Natural killer cell treated with Interleukin-12 subunit alpha and Interleukin-12 subunit beta and Interleukin-15 and Interleukin-18, amount 100 ng/mL, for 72 hours (primary cell): Measurements from ENCODE around the gene OR52E6. TPM values are rescaled to one million over a fixed set of nuclear protein-coding genes. Genes with fewer than 3 reads are reported as not detected.

Experiments used
- ATAC-seq, 2 donors: fragments of 150-1000 bp; cut with Tn5 transposase in 1 of 2; sonication (Bioruptor Pico), chemical (Tn5 transposase) in 1 of 2; 2 replicates each; pipeline ENCODE4 v1.10.0; 2021
- DNase-seq: peaks from one replicate; pipeline ENCODE4 v3.0.0; 2022; ENCODE audit warnings: low spot score
- H3K27ac Mint-ChIP-seq, 2 donors: 1 replicate in 1 of 2; 2 replicates in 1 of 2; pipeline ENCODE4 v1.8.0; 2022; ENCODE audit warnings: mixed read lengths in 2 of 2, mild to moderate bottlenecking in 1 of 2, moderate library complexity in 1 of 2
- H3K27me3 Mint-ChIP-seq, 2 donors: 1 replicate in 1 of 2; 2 replicates in 1 of 2; pipeline ENCODE4 v1.8.0; 2022; ENCODE audit warnings: mixed read lengths in 2 of 2
- H3K36me3 Mint-ChIP-seq: one replicate; pipeline ENCODE4 v1.8.0; 2022; ENCODE audit warnings: mixed read lengths
- H3K4me1 Mint-ChIP-seq, 2 donors: 1 replicate in 1 of 2; 2 replicates in 1 of 2; pipeline ENCODE4 v1.8.0; 2022; ENCODE audit warnings: low read depth in 2 of 2, mixed read lengths in 2 of 2, mild to moderate bottlenecking in 1 of 2
- H3K4me3 Mint-ChIP-seq: one replicate; pipeline ENCODE4 v1.8.0; 2022; ENCODE audit warnings: mixed read lengths
- H3K9me3 Mint-ChIP-seq: 2 replicates; pipeline ENCODE4 v1.8.0; 2022; ENCODE audit warnings: mixed read lengths
- total RNA-seq, 2 donors: library from RNA; stranded (reverse); gene quantifications; one replicate each; pipeline ENCODE4 v1.2.3, GENCODE V29; 2022

Gene OR52E6
- not detected for total RNA-seq

DNA sequence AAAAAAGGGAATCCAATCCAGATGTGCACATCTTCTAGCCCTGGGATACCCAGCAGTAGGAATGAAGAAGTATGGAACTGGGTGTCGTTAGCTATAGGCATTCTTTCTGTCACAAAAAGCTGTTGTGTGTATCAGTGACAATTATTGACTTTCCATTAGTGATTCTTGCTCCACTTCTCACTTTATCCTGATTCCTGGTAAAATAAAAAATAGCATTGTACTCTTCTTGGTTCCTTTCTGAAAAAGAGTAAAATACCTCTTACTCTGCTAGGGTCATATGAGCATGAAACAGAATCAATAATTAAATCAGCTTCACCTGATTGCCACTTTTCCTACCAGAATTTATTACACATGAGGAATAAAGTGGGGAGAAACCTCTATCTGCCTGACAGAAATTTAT is at the start of gene OR52E6:
Gene OR52E6, minus strand, starts transcription at position 101 of the 400 bp plus-strand sequence. Its CDS starts 0 bp downstream, at position 101.
- Mint-ChIP-seq H3K4me1 (no peaks in the 10 kb centered on the region), H3K36me3 (no peaks in the 10 kb centered on the region), H3K27me3 (peaks cover 11 to 38% of the 10 kb centered on the region in 2 donors), H3K27ac (no peak within 1 kb of the TSS), H3K4me3 (no peak within 1 kb of the TSS), H3K9me3 (peaks cover 5% of the 10 kb centered on the region)
- DNase-seq (no peak), ATAC-seq (no peak)

- H3K9me3 Mint-ChIP-seq, result no peaks in the 10 kb centered on the region
- no peaks in the 10 kb centered on the region for H3K4me1 Mint-ChIP-seq
- no peaks in the 10 kb centered on the region for H3K36me3 Mint-ChIP-seq
- ATAC-seq (no peak), DNase-seq (no peak)
- no peak overlapping the region for H3K27ac Mint-ChIP-seq
- H3K27me3 Mint-ChIP-seq, result peaks cover 13 to 32% of the 10 kb centered on the region in 2 donors
- no peak overlapping the region for H3K4me3 Mint-ChIP-seq
These were observed 49.6 kb upstream of the OR52E6 start for GRCh38 chr11:5891216-5891800.

DNA sequence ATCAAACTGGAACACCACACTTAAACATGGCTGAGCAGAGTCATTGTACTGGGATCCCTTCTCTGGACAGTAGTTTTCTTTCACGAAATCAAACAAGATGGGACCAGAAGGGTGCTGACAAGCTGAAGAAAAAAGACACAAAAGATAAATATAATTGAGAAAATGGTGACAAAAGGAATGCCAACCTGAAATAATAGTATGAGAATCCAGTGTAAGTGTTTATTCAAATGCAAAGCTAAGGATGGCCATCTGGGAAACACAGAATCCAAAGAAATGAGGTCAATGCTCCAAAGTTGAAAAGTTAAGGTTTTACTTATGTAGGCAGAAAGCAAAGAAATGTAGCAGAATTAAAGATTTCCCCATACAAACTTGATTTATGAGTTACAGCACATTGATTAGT is 46.0 kb upstream of the OR52E6 start:
- Mint-ChIP-seq H3K27ac (no peak overlapping the region), H3K27me3 (peaks cover 16 to 23% of the 10 kb centered on the region in 2 donors), H3K36me3 (no peaks in the 10 kb centered on the region), H3K4me1 (no peaks in the 10 kb centered on the region), H3K9me3 (no peaks in the 10 kb centered on the region), H3K4me3 (no peak overlapping the region)
- ATAC-seq (no peak), DNase-seq (no peak)

- ATAC-seq, result no peak
- no peaks in the 10 kb centered on the region for H3K4me1 Mint-ChIP-seq
- no peaks in the 10 kb centered on the region for H3K36me3 Mint-ChIP-seq
- H3K27me3 Mint-ChIP-seq, result peaks cover 19 to 28% of the 10 kb centered on the region in 2 donors
- H3K4me3 Mint-ChIP-seq, result no peak overlapping the region
- DNase-seq, result no peak
- no peak overlapping the region for H3K27ac Mint-ChIP-seq
- H3K9me3 Mint-ChIP-seq, result no peaks in the 10 kb centered on the region
These were observed 45.5 kb upstream of the OR52E6 start for GRCh38 chr11:5887172-5887571.

GRCh38 chr11:5881756-5882155 is 40.1 kb upstream of the OR52E6 start:
- no peak for DNase-seq
- Mint-ChIP-seq H3K36me3 (no peaks in the 10 kb centered on the region), H3K4me3 (no peak overlapping the region), H3K4me1 (no peaks in the 10 kb centered on the region), H3K9me3 (no peaks in the 10 kb centered on the region), H3K27me3 (peaks cover 13 to 22% of the 10 kb centered on the region in 2 donors), H3K27ac (no peak overlapping the region)
- ATAC-seq, result no peak

DNA sequence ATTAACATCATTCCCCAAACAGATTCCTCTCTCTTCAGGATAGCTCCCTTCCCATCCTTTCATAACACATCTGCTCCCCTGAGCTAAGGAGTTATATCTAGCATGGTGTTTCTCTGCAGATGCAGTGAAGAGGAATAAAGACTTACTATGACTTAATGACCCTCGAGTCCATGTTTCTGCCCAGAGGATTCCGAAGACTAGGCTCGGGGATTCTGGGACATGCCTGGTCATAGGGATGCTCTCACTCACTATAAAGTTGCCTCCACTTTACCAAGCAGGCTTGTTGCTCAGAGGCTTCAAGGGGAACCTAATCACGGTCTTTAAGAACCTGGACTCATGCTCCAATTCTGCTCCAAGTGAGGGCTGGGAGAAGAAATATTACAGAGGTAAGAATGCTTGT is 38.6 kb upstream of the OR52E6 start, which contains the start of gene OR52E4:
Gene OR52E4, plus strand, starts transcription at position 301 of the 400 bp plus-strand sequence. CDS start 3,664 bp downstream, outside the sequence.
- peaks cover 8 to 22% of the 10 kb centered on the region in 2 donors for H3K27me3 Mint-ChIP-seq
- H3K4me3 Mint-ChIP-seq, result no peak within 1 kb of the TSS
- H3K9me3 Mint-ChIP-seq, result no peaks in the 10 kb centered on the region
- H3K36me3 Mint-ChIP-seq, result no peaks in the 10 kb centered on the region
- ATAC-seq, result no peak
- no peak within 1 kb of the TSS for H3K27ac Mint-ChIP-seq
- H3K4me1 Mint-ChIP-seq, result no peaks in the 10 kb centered on the region
- no peak for DNase-seq

DNA sequence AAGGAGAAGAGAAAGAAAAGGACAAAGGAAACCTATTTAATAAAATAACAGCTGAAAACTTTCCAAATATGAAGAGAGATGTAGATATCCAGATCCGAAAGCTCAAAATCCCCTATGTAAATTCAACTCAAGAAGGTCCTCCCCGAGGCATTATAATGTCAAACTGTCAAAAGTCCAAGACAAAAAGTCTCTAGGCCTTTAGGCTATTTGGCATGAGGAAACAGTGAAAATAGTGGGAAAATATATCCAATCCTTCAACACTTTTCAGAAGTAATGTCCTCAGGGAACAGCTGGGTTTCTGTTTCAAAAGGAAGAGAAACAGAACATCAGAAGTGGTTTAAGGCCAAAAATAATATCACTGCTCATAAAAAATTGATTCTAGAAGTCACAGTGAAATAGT is 36.9 kb upstream of the OR52E6 start:
- Mint-ChIP-seq H3K36me3 (no peaks in the 10 kb centered on the region), H3K4me3 (no peak overlapping the region), H3K27me3 (peaks cover 10 to 30% of the 10 kb centered on the region in 2 donors), H3K9me3 (no peaks in the 10 kb centered on the region), H3K27ac (no peak overlapping the region), H3K4me1 (no peaks in the 10 kb centered on the region)
- DNase-seq (no peak), ATAC-seq (no peak)

GRCh38 chr11:5865826-5866225 is 24.1 kb upstream of the OR52E6 start:
- H3K27ac Mint-ChIP-seq, result no peak overlapping the region
- H3K4me3 Mint-ChIP-seq, result no peak overlapping the region
- DNase-seq (no peak), ATAC-seq (no peak)
- H3K9me3 Mint-ChIP-seq, result no peaks in the 10 kb centered on the region
- no peaks in the 10 kb centered on the region for H3K36me3 Mint-ChIP-seq
- H3K27me3 Mint-ChIP-seq, result peaks cover 2 to 39% of the 10 kb centered on the region in 2 donors
- H3K4me1 Mint-ChIP-seq, result no peaks in the 10 kb centered on the region

DNA sequence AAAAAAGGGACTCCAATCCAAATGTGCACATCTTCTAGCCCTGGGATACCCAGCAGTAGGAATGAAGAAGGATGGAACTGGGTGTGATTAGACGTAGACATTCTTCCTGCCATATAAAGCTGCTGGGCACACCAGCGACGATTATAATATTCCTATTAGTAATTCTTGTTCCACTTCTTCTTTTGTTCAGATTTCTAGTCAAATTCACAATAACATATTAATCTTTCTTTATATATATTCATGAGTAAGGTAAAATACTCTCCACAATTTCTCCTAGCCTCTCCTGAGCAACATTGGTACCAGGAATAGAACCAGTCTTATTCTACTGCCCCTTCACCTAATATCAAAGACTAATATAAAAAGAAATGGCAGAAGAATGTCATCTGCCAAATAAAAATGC is 15.9 kb upstream of the OR52E6 start, which contains the start of gene OR52E8:
Gene OR52E8, minus strand, starts transcription at position 101 of the 400 bp plus-strand sequence. Its CDS starts 0 bp downstream, at position 101.
- Mint-ChIP-seq H3K27ac (no peak within 1 kb of the TSS), H3K36me3 (no peaks in the 10 kb centered on the region), H3K4me3 (no peak within 1 kb of the TSS)

DNA sequence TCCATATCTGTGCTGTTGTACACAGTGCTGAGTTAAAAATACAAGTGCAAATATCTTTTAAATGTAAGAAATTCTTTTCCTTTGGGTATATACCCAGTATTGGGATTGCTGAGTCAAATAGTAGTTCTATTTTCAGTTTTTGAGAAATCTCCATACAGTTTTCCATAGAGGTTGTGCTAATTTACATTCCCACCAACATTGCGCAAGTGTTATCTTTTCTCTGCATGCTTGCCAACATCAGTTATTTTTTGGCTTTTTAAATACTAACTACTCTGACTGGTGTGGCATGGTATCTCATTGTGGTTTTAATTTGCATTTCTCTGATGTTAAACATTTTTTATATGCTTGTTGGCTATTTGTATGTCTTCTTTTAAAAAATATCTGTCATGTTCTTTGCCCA is 9.3 kb upstream of the OR52E6 start:
- Mint-ChIP-seq H3K27me3 (peaks cover 14 to 34% of the 10 kb centered on the region in 2 donors), H3K27ac (no peak overlapping the region), H3K4me1 (no peaks in the 10 kb centered on the region), H3K36me3 (no peaks in the 10 kb centered on the region), H3K4me3 (no peak overlapping the region), H3K9me3 (no peaks in the 10 kb centered on the region)
- ATAC-seq (no peak), DNase-seq (no peak)

More for the DNA sequence above, 15.9 kb upstream of the OR52E6 start, which contains the start of gene OR52E8:
- ATAC-seq (no peak), DNase-seq (no peak)
- Mint-ChIP-seq H3K4me1 (no peaks in the 10 kb centered on the region), H3K27me3 (peaks cover 11 to 47% of the 10 kb centered on the region in 2 donors), H3K9me3 (no peaks in the 10 kb centered on the region)

GRCh38 chr11:5847711-5848110 is 6.0 kb upstream of the OR52E6 start:
- Mint-ChIP-seq H3K27me3 (peaks cover 8 to 16% of the 10 kb centered on the region in 2 donors), H3K4me3 (no peak overlapping the region), H3K9me3 (no peaks in the 10 kb centered on the region), H3K4me1 (no peaks in the 10 kb centered on the region), H3K36me3 (no peaks in the 10 kb centered on the region), H3K27ac (no peak overlapping the region)
- DNase-seq, result no peak
- no peak for ATAC-seq

GRCh38 chr11:5846701-5847100 is 5.0 kb upstream of the OR52E6 start:
- Mint-ChIP-seq H3K9me3 (no peaks in the 10 kb centered on the region), H3K4me3 (no peak overlapping the region), H3K27me3 (peaks cover 5 to 10% of the 10 kb centered on the region in 2 donors), H3K36me3 (no peaks in the 10 kb centered on the region), H3K4me1 (no peaks in the 10 kb centered on the region), H3K27ac (no peak overlapping the region)
- no peak for DNase-seq
- ATAC-seq, result no peak

DNA sequence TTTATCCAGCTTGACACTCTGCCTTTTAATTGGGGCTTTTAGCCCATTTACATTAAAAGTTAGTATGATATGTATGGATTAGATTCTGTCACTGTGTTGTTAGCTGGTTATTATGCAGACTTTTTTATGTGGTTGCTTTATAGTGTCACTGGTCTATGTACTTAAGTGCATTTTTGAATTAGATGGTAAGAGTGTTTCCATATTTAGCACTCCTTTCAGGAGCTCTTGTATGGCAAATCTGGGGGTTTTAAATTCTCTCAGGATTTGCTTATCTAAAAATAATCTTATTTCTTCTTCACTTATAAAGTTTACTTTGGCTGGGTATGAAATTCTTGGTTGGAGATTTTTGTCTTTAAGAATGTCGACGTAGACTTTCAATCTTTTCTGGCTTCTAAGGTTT is 4.0 kb downstream of the OR52E6 start:
- no peaks in the 10 kb centered on the region for H3K4me1 Mint-ChIP-seq
- no peak overlapping the region for H3K4me3 Mint-ChIP-seq

DNA sequence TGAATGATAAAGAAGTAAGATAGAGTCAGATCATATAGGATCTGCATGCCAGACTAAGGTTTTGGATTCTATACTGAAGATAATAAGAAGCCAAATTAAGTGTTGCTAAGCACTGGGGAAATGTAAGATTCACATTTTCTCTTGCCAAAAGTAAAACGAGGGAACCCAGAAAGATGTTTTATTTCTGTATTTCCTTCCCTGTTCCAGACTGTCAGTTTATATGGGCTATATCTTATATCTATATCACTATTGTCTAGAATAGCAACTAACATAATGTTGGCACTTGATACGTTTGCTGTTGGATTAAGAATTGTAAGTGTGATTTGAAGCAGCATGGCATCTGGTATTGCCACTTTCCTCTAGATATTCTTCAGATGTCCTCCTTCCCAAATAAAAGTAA is 8.3 kb downstream of the OR52E6 start:
- peaks cover 2% of the 10 kb centered on the region for H3K9me3 Mint-ChIP-seq
- ATAC-seq, result no peak
- peaks cover 4 to 46% of the 10 kb centered on the region in 2 donors for H3K27me3 Mint-ChIP-seq
- no peaks in the 10 kb centered on the region for H3K4me1 Mint-ChIP-seq
- no peak overlapping the region for H3K27ac Mint-ChIP-seq
- no peaks in the 10 kb centered on the region for H3K36me3 Mint-ChIP-seq
- H3K4me3 Mint-ChIP-seq, result no peak overlapping the region
- DNase-seq, result no peak

More for the DNA sequence above, 4.0 kb downstream of the OR52E6 start:
- H3K27ac Mint-ChIP-seq, result no peak overlapping the region
- peaks cover 9 to 50% of the 10 kb centered on the region in 2 donors for H3K27me3 Mint-ChIP-seq
- no peaks in the 10 kb centered on the region for H3K36me3 Mint-ChIP-seq
- DNase-seq, result no peak
- ATAC-seq, result no peak
- H3K9me3 Mint-ChIP-seq, result peaks cover 5% of the 10 kb centered on the region
